LHCN-M2 (cell line): ENCODE measurements around the gene BCL2L11. TPM values are rescaled to one million over a fixed set of nuclear protein-coding genes. Genes with fewer than 3 reads are reported as not detected.
A peak's percentile ranks its signal among the peaks of the same experiment; 100 is the strongest.
"Not testable (repeated sequence)": the region's sequence is repeated elsewhere in the genome, so short reads cannot be mapped to it uniquely, and the experiment has no call there.

Source experiments
- DNase-seq: peaks from one replicate; pipeline ENCODE4 v3.0.0-alpha.2; 2012; ENCODE audit warnings: low read depth
- polyA plus RNA-seq: library from polyadenylated mRNA; unstranded; fragments of >200 nt; gene quantifications from one replicate; pipeline ENCODE4 v1.2.1, GENCODE V29; 2012; ENCODE audit warnings: missing spikeins
- total RNA-seq: library from RNA; depleted of rRNA; stranded (reverse); fragments of >200 nt; gene quantifications from 2 replicates; pipeline ENCODE4 v1.2.3, GENCODE V29; 2014; rRNA removed

Gene BCL2L11, protein sequence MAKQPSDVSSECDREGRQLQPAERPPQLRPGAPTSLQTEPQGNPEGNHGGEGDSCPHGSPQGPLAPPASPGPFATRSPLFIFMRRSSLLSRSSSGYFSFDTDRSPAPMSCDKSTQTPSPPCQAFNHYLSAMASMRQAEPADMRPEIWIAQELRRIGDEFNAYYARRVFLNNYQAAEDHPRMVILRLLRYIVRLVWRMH
- total RNA-seq, result 1.4 and 6.9 TPM in 2 replicates
- 1.4 TPM for polyA plus RNA-seq

DNA sequence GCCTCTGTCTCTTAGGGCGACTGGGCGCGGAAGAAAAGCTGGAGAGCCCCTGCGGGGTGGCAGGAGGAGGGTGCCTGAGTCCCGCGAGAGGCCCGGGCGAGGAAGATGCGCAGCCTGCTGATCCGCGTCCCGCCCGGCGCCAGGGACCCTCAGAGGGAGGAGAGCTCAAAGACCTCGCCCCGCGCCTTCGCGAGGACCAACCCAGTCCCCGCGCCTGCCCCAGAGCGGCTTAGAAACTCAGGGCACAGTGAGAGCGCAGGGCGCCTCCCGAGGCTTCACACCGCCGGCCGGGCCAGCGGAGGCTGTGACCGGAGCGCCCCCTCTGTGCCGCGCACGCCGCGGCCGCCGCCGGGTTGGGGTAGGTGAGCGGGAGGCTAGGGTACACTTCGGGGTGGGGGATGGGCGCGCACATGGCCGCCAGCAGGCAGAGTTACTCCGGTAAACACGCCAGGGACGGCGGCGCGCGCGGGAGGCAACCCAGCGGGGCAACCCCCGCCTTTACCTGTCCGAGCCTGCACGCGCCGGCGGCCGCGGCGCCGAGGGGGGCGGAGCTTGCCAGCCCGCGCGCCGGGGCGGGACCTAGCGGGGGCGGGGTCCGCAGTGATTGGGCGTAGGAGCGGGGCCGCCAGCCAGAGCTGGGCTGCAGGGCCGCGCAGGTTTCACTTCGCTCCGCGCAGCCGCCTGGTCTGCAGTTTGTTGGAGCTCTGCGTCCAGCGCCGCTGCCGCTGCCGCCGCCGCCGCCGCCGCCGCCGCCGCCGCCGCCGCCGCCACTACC, at the start of gene BCL2L11:
Gene BCL2L11, plus strand, starts transcription at position 662 of the 775 bp plus-strand sequence. CDS start 2,832 bp downstream, outside the sequence.
- peak; percentile 83 for DNase-seq

- peak; percentile 95 for DNase-seq
Observed at GRCh38 chr2:111071600-111072171, 49.0 kb upstream of the BCL2L11 start.

GRCh38 chr2:111072220-111072871, 48.4 kb upstream of the BCL2L11 start:
- peak; percentile 88 for DNase-seq

- not testable (repeated sequence) for DNase-seq
Observed at GRCh38 chr2:111082659-111083058, 38.1 kb upstream of the BCL2L11 start.

DNA sequence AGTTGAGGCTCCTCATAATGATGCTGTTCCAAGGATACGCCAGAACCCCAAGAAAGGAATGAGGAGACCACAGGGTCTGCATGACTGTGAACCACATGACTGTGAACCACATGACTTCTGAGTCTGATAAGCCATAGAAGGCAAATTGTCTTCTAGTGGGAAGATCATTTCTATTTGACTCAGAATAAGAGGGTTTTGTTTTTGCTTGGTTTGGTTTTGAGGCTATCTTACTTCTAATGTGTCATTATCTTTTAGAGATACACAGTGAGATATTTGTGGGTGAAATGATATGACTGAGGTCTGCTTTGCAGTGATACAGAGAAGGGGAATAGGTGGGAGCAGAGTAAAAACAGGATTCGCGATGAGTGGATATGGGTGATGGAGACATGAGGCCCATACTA, 28.9 kb upstream of the BCL2L11 start:
- no peak for DNase-seq

DNA sequence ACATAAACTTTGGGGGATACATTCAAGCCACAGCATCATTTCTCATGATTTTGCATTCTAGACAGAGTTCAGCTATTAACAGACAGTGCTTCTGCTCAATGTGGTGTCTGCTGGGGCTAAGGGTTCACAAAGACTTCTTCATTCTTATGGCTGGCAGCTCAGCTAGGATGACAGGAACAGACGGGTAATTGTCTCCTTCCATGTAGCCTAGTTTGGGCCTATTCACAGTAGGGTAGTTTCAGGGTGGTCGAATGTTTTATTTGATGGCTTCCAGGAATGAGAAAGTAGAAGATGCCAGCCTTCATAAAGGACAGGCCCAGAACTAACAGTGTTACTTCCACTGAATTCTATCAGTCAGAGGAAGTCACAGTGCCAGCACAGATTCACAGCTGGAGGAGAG, 26.0 kb upstream of the BCL2L11 start:
- no peak for DNase-seq

- no peak for DNase-seq
Observed at GRCh38 chr2:111095434-111095833, 25.3 kb upstream of the BCL2L11 start.

- DNase-seq, result no peak
Observed at GRCh38 chr2:111099402-111099801, 21.3 kb upstream of the BCL2L11 start.

DNA sequence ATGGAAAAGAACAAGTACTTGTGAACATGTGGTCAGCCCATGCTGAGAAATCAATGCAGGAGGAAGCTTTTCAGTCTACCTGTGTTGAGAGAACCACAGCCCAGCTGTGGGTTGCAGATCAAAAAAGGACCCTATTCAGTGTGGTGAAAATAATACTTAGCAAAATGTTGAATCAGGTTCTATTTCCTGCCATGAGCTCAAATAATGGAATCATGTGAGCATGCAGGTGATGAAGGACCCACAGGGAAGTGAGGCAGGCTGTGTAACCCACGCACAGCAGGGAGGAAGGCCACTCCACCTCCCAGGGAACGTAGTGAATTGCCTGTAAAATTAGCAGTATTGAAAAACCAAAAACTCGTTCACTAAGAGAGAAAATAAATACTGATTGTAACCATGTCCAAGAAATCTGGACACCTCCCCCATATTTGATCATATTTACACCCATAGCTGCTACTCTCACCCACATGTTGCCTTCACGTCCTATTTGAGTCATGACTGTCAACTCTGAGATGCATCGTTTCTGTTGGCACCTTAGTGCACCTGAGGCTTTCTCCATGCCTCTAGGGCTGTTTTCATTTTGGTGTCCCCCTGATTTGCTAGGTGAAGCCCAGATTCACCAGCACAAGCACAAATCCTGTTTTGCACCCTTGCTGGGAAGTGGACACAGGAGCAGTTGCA, 20.5 kb upstream of the BCL2L11 start:
- no peak for DNase-seq

DNA sequence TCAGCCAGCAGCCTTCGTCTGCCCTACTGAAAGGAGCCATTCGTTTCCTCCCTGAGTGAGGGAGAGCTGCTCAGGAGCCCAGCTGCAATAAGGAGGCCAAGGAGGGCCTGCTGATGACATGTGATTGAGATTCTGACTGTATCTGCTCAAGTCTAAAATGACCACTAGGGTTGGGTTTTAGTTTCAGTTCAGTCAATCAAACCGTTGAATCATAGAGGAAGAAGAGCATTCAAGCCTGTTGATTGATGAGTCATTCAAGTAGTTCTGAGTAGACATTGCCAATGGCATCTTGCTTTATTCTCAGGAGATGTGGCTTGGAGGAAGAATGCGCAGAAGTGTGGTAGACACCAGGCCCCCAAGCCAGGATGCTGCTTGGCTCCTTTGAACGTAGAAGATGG, 19.9 kb upstream of the BCL2L11 start:
- no peak for DNase-seq

DNA sequence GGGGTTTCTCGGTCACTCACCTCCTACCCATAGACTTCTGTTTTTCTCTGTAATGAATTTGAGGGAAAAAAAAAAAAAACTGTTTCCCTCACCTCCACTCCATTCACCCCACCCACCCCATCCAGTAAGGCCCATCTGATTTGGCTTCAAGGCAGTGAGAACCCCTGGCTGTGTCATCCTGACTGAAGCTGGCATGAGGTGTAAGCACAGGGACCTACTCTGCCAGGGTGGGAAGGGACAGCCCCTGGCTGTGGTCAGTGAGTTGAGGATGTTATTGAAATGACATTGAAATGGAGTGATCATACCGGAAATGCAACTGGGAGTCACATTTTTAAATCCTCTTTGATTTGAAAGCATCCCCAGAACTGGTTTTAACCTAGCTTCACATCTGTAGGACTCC, 19.1 kb upstream of the BCL2L11 start:
- DNase-seq, result no peak

DNA sequence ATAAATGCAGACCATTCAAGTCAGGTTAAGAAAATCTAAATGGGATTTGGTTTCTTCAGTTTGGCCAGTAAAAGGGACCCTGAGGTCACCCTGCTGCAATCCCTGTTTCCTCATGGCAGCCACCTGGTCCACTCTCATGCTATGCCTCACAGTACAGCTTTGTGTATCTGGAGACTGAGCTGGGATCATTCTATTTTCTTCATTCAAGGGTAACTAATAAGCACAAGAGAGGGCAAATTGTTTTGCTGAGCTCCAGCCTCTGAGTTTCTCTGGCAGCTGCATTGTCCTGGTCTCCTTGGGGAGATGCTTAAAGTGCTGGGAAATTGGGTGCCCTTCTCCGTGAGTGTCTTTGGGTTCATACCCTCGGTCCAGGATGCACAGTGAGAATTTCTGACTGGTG, 18.5 kb upstream of the BCL2L11 start:
- no peak for DNase-seq

DNA sequence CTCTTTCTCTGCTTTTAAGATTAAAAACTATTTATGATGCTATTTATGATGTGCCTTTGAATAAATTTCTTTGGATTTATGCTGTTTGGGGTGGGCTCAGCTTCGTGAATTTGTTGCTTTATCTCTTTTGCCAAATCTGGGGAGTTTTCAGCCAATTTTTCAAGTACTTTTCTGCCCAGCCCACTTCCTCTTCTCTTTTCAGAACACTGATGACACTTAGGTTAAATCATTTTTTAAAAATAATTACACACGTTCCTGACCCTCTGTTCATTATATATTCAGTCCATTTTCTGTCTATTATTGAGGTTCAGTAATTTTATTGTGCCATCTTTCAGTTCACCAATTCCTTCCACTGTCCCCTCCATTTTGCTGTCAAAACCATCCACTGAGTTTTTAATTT, 14.8 kb upstream of the BCL2L11 start:
- DNase-seq, result no peak

DNA sequence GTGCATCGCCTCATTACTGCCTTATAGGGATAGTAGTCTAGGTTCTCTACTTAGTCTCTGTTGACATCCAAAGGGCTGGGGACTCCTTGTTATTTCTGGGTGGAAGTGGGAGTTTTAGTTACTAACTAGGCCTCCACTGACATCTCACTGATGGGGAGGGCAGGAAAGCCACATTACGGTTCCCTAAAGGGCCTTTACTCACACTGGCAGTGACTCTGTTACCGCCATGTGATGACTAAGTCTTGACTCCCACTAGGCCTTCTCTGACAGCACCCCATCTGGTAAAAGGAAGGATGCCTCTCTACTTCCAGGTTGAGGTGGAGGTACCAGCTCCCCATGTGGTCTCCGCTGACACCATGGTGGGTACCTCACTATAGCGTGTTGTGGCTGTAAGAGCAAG, 14.0 kb upstream of the BCL2L11 start:
- peak; percentile 4 for DNase-seq

- no peak for DNase-seq
Observed at GRCh38 chr2:111108745-111109271, 11.9 kb upstream of the BCL2L11 start.

DNA sequence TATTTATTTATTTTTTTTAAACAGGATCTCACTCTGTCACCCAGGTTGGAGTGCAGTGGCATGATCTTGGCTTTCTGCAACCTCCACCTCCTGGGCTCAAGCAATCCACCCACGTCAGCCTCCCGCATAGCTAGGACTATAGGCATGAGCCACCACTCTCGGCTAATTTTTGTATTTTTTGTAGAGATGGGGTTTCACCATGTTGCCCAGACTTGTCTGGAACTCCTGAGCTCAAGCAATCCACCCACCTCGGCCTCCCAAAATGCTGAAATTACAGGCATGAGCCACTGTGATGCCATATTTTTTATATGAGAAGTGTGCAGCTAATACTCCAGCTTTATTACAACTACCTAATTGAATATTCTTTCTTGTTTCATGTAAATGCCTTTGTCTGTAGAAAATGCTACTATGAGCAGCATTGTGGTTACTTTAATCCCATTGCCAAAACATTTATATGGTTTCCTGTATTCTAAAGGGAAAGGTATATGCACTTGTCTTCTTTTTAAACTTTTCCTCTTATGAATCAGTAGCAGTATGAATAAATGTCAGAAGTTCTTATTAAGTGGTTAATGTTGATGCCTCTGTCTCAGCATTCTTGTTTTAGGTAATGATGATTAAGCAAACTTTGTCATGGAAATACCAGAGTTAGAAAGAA, 9.5 kb upstream of the BCL2L11 start:
- DNase-seq, result no peak

DNA sequence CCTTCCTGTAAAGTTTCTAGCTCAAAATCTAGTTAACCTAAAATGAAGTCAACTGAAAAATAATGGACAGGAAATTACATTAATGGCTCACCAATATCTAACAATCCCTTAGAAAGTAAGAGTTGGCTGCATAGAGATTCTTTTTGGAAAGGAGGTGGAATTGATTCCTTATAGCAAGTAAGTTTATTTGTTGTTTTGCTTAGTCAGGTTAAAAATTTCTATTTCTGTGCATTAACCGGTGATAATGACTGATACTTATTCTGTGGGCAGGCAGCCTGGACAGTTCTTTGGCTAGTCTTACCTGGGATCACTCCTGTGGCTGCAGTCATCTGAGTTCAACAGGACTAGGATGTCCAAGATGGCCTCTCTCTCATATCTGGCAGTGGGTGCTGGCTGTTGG, 6.9 kb upstream of the BCL2L11 start:
- no peak for DNase-seq

DNA sequence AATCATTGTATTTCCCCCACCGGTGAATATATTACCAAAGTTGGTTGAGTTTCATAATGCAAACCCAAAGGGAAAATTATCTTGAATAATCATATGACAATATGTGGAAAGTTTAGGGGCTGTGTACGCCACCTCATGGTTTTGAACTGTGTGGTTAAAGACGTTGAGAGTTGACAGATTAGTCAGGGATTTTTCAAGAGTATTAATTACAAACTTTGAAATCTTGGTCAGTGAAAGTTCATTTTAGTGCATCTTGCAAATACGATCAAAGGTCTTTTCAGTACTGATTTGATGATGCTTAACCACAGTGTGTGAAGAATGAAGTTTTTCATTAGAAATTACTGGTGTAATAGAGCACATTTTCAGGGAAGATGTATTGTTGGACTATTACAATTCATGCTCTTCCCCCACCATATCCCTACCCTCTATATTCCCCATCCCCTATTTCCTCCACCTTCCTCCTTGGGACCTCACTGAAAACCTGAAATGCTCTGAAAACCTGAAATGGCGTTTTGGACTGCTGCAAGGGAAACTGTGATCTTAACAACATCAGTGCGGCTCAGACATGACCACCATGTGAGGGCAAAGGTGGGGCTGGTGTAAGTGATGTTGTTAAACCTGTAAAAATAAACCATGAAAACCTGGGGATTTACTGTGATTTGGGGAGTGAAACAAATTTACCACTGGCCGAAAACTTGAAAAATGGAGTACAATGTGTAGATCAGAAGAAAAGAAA, 4.5 kb upstream of the BCL2L11 start:
- no peak for DNase-seq

DNA sequence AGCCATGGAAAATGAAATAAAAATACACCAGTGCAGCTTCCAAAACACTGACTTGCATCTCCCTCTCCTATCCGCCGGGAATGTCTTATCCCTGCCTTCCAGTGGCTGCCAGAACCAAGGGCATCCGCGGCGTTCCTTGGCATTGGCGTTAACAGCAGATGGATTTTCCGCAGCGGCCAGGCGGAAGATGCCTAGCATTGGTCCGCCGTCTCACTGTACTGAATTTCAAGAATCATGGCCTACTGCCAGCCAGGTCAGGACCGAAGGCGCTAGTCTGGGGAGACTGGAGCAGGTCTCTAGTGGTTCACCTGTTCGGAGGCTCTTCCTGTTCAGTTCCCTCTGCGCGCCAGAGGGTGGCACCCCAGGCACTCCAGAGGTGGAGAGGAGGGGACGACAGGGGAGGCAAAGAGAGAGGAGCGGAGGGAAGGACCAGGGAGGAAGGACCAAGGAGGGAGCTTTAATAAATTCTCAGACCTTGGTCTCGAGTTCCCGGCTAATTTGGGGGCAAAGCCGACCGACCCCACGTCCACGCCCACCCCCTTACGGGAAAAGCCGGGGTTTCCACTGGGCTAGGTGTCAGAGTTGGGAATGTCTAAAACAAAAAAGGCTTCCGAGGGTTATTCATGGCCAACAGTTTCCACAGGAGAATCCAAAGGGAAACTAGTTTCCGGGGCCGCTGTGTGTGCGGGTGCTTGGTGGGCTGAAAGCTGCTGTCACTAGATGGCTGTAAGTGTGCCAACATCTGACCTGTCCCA, 3.7 kb upstream of the BCL2L11 start:
- peak; percentile 65 for DNase-seq
